ENCODE measurements around the gene GMPR2. TPM values are rescaled to one million over a fixed set of nuclear protein-coding genes. Genes with fewer than 3 reads are reported as not detected.

GMPR2 gene
- total and polyA plus RNA-seq, 2 of the 13 experiments (the other 11 are each of a cell fraction or from before 2014, with no cell fraction given): 210 to 273 TPM

DNA sequence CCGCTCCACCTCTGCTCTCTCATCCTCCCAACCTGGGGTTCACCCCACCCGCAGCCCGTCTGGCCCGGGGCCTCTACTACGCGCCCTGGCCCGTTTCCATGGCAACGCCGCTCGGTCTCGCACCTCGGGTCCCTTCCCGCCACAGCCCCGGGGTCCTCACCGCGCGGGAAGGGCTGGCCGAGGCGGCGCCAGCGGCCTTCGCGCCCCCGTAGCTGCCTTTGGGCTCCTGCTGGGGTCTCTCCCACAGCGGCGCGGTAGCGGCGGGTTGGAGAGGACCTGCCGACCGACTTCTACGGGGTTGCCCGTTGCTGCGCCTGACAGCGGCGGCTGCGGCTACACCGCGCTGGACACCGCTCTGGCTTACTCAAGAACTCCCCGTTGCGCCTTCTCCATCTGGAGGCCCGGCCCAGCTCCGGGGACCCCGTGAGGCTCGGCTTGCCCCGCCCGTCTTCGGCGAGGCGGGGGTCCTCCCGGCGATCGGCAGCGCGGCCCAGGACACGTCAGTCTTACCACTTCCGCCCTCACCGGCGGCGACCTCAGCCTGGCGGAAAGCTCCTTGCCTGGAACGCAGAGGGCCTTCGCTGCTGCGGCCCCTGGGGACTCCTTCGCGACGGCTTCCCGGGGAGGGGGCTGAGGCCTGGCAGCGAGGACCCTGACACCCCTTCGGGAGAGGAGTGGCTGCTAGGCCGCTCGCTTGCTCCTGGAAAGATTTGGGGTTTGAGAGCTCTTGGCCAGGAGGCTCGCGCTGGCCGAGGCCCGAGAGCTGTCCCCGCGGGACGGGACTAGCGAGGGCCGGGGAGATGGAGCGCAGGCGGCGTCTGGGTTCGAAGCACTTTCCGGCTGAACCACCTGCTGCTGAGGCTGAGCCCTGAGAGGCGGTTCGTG, 37.3 kb upstream of the GMPR2 start, which contains the start of gene TM9SF1 (continued):
- TF ChIP-seq, protein P1, sequence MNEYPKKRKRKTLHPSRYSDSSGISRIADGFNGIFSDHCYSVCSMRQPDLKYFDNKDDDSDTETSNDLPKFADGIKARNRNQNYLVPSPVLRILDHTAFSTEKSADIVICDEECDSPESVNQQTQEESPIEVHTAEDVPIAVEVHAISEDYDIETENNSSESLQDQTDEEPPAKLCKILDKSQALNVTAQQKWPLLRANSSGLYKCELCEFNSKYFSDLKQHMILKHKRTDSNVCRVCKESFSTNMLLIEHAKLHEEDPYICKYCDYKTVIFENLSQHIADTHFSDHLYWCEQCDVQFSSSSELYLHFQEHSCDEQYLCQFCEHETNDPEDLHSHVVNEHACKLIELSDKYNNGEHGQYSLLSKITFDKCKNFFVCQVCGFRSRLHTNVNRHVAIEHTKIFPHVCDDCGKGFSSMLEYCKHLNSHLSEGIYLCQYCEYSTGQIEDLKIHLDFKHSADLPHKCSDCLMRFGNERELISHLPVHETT (CRISPR knock-in tag; conservative IDR thresholded peaks at IDR 0.05): peak; percentile 96
- TF ChIP-seq ADNP (CRISPR knock-in tag; IDR thresholded peaks at IDR 0.05) (no peak), SRSF9 (IDR thresholded peaks at IDR 0.05; ENCODE audit: borderline replicate concordance, insufficient read depth, low read depth, low read length, poor library complexity, severe bottlenecking) (no peak), ETV5 (CRISPR knock-in tag; IDR thresholded peaks at IDR 0.05; ENCODE audit: borderline replicate concordance) (peak; percentile 95), HNF4G (IDR thresholded peaks at IDR 0.05; ENCODE audit: borderline replicate concordance, low read depth, low read length) (no peak), HNF4G (CRISPR knock-in tag; IDR thresholded peaks at IDR 0.05; ENCODE audit: borderline replicate concordance, low read depth) (peak; percentile 94), MXD4 (CRISPR knock-in tag; IDR thresholded peaks at IDR 0.05) (peak; percentile 97), ZNF441 (CRISPR knock-in tag; IDR thresholded peaks at IDR 0.05; ENCODE audit: borderline replicate concordance) (peak; percentile 94), ZNF605 (CRISPR knock-in tag; IDR thresholded peaks at IDR 0.05) (peak; percentile 100), RARG (CRISPR knock-in tag; IDR thresholded peaks at IDR 0.05; ENCODE audit: low read depth) (peak; percentile 99), SOX13 (IDR thresholded peaks at IDR 0.05) (0 out of 2 replicates have a peak, but pooled peaks have one; percentile 4), SOX13 (CRISPR knock-in tag; conservative IDR thresholded peaks at IDR 0.05 in 1 of 2, IDR thresholded peaks at IDR 0.05 in 1 of 2) (peak in 1 of 2 experiments; percentile 55; a peak in 3 of 4 replicates), ZNF660 (CRISPR knock-in tag; IDR thresholded peaks at IDR 0.05; ENCODE audit: borderline replicate concordance, low read depth) (no peak; the same call in none of the 2 replicates), MYC (CRISPR knock-in tag; IDR thresholded peaks at IDR 0.05; ENCODE audit: borderline replicate concordance) (peak; percentile 98), ZNF296 (CRISPR knock-in tag; conservative IDR thresholded peaks at IDR 0.05) (no peak), ZNF670 (CRISPR knock-in tag; IDR thresholded peaks at IDR 0.05; ENCODE audit: borderline replicate concordance) (no peak), ZNF674 (CRISPR knock-in tag; IDR thresholded peaks at IDR 0.05; ENCODE audit: low read depth) (peak; percentile 99), ZFY (CRISPR knock-in tag; IDR thresholded peaks at IDR 0.05) (peak; percentile 100)
- TF ChIP-seq, protein P2, sequence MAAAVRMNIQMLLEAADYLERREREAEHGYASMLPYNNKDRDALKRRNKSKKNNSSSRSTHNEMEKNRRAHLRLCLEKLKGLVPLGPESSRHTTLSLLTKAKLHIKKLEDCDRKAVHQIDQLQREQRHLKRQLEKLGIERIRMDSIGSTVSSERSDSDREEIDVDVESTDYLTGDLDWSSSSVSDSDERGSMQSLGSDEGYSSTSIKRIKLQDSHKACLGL (CRISPR knock-in tag; IDR thresholded peaks at IDR 0.05): peak; percentile 98
- TF ChIP-seq, protein P3, sequence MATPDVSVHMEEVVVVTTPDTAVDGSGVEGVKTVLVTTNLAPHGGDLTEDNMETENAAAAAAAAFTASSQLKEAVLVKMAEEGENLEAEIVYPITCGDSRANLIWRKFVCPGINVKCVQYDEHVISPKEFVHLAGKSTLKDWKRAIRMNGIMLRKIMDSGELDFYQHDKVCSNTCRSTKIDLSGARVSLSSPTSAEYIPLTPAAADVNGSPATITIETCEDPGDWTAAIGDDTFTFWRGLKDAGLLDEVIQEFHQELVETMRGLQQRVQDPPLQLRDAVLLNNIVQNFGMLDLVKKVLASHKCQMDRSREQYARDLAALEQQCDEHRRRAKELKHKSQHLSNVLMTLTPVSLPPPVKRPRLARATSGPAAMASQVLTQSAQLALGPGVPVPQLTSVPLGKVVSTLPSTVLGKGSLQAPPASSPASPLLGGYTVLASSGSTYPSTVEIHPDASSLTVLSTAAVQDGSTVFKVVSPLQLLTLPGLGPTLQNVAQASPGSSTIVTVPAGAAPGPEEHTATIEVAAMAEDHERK (CRISPR knock-in tag; IDR thresholded peaks at IDR 0.05; ENCODE audit: low read depth): peak; percentile 86
- TF ChIP-seq, protein P4, sequence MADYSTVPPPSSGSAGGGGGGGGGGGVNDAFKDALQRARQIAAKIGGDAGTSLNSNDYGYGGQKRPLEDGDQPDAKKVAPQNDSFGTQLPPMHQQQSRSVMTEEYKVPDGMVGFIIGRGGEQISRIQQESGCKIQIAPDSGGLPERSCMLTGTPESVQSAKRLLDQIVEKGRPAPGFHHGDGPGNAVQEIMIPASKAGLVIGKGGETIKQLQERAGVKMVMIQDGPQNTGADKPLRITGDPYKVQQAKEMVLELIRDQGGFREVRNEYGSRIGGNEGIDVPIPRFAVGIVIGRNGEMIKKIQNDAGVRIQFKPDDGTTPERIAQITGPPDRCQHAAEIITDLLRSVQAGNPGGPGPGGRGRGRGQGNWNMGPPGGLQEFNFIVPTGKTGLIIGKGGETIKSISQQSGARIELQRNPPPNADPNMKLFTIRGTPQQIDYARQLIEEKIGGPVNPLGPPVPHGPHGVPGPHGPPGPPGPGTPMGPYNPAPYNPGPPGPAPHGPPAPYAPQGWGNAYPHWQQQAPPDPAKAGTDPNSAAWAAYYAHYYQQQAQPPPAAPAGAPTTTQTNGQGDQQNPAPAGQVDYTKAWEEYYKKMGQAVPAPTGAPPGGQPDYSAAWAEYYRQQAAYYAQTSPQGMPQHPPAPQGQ (CRISPR knock-in tag; IDR thresholded peaks at IDR 0.05; ENCODE audit: borderline replicate concordance): peak; percentile 97; the same call in 1 of the 2 replicates
